Fibroblast of mammary gland (primary cell): ENCODE results near the gene MYO3A.

Source experiments
- DNase-seq: peaks from one replicate; pipeline ENCODE4 v3.0.0-alpha.2; 2010; ENCODE audit warnings: low read depth
- H3K4me3 ChIP-seq: 2 replicates; pipeline ENCODE4 v1.5.1; 2011; ENCODE audit warnings: low read depth, mild to moderate bottlenecking, low read length, moderate library complexity; ENCODE audit not compliant: control insufficient read depth
- TF ChIP-seq, protein P1 (sequence below): conservative IDR thresholded peaks from 2 replicates; pipeline ENCODE4 v1.5.1; 2011; ENCODE audit warnings: low read depth, low read length, inconsistent platforms; ENCODE audit not compliant: control insufficient read depth, insufficient read depth

The MYO3A gene

DNA sequence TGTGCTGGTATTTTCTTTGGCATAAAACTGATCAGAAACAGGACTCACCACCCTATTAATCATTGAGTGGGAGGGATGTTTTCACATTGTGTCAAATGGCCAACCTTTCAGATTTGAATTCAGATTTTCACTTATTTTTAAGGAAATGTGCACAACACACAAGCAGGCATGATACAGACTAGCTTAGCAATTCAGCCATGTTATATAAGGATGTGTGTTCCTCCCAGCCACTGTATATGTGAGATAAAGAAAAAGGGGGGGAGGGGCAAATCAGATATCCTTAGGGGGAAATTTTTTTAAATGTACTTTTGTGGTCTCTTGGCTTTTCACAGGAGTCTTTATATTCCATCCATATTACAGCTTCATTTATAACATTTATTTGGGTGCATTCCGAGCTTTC is 285.6 kb downstream of the MYO3A start:
- TF ChIP-seq, protein P1, sequence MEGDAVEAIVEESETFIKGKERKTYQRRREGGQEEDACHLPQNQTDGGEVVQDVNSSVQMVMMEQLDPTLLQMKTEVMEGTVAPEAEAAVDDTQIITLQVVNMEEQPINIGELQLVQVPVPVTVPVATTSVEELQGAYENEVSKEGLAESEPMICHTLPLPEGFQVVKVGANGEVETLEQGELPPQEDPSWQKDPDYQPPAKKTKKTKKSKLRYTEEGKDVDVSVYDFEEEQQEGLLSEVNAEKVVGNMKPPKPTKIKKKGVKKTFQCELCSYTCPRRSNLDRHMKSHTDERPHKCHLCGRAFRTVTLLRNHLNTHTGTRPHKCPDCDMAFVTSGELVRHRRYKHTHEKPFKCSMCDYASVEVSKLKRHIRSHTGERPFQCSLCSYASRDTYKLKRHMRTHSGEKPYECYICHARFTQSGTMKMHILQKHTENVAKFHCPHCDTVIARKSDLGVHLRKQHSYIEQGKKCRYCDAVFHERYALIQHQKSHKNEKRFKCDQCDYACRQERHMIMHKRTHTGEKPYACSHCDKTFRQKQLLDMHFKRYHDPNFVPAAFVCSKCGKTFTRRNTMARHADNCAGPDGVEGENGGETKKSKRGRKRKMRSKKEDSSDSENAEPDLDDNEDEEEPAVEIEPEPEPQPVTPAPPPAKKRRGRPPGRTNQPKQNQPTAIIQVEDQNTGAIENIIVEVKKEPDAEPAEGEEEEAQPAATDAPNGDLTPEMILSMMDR: no peak
- DNase-seq: no peak
- H3K4me3 ChIP-seq: no peak overlapping the region

DNA sequence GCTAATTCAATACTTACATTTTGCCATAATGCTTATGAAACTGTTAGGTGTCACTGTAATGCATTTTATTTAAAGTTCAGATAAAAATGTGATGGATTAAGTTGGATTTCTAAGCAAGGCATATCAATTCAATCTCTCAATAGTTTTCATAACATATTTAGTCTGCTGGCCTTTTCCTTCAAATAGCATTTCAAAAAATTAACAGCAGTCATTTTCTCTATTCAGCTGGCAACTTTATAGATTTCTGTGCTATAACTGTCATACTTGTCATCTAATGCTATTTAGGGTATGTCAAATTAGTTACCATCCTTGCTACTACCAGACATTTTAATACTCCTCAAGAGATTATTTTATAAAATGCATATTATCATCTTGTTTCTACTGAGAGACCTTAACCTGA is 286.9 kb downstream of the MYO3A start:
- TF ChIP-seq, protein P1: no peak
- no peak overlapping the region for H3K4me3 ChIP-seq
- no peak for DNase-seq

DNA sequence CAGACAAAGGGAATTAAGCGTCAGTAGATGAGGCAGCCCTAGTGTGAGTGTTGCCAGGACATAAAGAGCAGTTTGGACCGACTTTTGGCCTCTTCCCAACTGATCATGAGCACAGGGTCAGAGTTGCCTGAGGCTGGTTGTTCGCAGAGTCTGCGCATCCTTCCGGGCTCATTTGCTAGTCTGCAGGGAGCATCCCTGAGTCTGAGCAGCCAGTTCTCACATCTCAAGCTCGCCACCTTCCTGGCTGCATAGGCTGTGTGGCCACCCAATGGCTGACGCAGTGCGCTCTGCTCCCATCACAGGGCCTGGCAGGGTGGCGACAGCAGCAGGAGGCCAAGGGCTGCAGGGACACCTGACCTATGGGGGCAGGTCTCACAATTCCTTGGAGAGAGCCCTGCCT is 287.5 kb downstream of the MYO3A start:
- H3K4me3 ChIP-seq: no peak overlapping the region
- no peak for DNase-seq
- TF ChIP-seq, protein P1: no peak

- no peak overlapping the region for H3K4me3 ChIP-seq
- DNase-seq: no peak
- TF ChIP-seq, protein P1: no peak
These were observed 288.5 kb downstream of the MYO3A start for GRCh38 chr10:26222563-26222962.

- TF ChIP-seq, protein P1: no peak
- DNase-seq: no peak
- H3K4me3 ChIP-seq: no peak overlapping the region
These were observed 291.3 kb downstream of the MYO3A start for GRCh38 chr10:26225322-26225721.

GRCh38 chr10:26227786-26228185 is 293.8 kb downstream of the MYO3A start:
- no peak for DNase-seq
- TF ChIP-seq, protein P1: no peak
- no peak overlapping the region for H3K4me3 ChIP-seq

DNA sequence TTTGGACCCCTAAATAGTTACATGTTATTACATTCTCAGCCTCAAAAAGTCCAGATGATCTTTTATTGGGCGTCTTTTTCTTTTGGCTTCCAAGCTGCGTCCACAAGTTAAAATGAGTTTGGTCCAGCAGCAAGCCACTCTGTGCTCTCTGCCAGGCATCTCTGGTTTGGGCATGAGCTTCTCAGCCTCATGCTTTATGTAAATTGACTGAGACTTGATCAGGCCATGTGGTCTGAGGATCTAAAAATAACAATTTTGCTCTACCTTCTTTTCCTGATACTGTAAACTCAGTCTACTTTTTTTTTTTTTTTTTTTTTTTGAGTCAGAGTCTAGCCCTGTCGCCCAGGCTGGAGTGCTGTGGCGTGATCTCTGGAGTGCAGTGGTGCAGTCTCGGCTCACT is 298.1 kb downstream of the MYO3A start:
- H3K4me3 ChIP-seq: no peak overlapping the region
- TF ChIP-seq, protein P1: no peak
- no peak for DNase-seq
